K562 (cell line): ENCODE measurements around the gene ESRRG. TPM values are rescaled to one million over a fixed set of nuclear protein-coding genes. Genes with fewer than 3 reads are reported as not detected.

ENCODE experiments used
- ATAC-seq: fragments of 200-7000 bp; cut with Tn5 transposase; 3 replicates; pipeline ENCODE4 v1.9.1; 2020; ENCODE audit warnings: moderate library complexity
- BruUV-seq: library from RNA; stranded (reverse); fragments of 400-500 nt; replicated peaks from 2 replicates; lab custom pipeline; 2021; lab: Mats Ljungman, UMichigan
- CTCF ChIA-PET: fragments of 300-600 bp; formaldehyde crosslinking; extraction: SDS; loops from one replicate; lab custom pipeline; 2021; ENCODE audit warnings: low intra/inter-chr PET ratio; lab: Yijun Ruan, JAX
- POLR2A ChIA-PET: fragments of 300-600, 350-650 bp; sonication (Branson Sonifier 250); formaldehyde crosslinking; extraction: SDS; loops from one replicate; lab custom pipeline; 2021; ENCODE audit warnings: antibody characterized with exemption, inconsistent platforms; lab: Yijun Ruan, JAX
- DNase-seq, 4 experiments: peaks; one replicate each; pipeline versions ENCODE4 v3.0.0 to v3.0.0-alpha.2; 2011 to 2018; ENCODE audit warnings: low spot score in 3 of 4, mixed read lengths in 3 of 4; ENCODE audit errors: extremely low read depth in 1 of 4
- FAIRE-seq: peaks from 2 replicates; lab custom pipeline; 2011; peaks lifted over from hg19 to GRCh38; lab: Jason Lieb, UNC
- H2AFZ ChIP-seq: 2 replicates; pipeline ENCODE4 v1.6.0; 2011; ENCODE audit warnings: low read depth, low read length, control low read depth, inconsistent platforms
- H3K27ac ChIP-seq: fragments of 200-600 bp; 3 replicates; pipeline ENCODE4 v1.8.0; 2011; ENCODE audit warnings: low read depth, mild to moderate bottlenecking, control low read depth, inconsistent platforms, low read length, moderate library complexity, mixed read lengths; ENCODE audit errors: extremely low read depth
- H3K27me3 ChIP-seq, 2 experiments: fragments of 300-600 bp in 1 of 2; 2 replicates in 1 of 2; 3 replicates in 1 of 2; pipeline versions ENCODE4 v1.6.0 to v1.8.0; 2011; ENCODE audit warnings: inconsistent platforms in 2 of 2, low read length in 2 of 2, mild to moderate bottlenecking in 1 of 2, mixed read lengths in 1 of 2, moderate library complexity in 1 of 2; ENCODE audit not compliant: control insufficient read depth in 2 of 2, insufficient read depth in 2 of 2
- H3K36me3 ChIP-seq: fragments of 300-600 bp; 3 replicates; pipeline ENCODE4 v1.8.0; 2011; ENCODE audit warnings: mild to moderate bottlenecking, low read length, inconsistent platforms; ENCODE audit not compliant: control insufficient read depth, insufficient read depth
- H3K4me1 ChIP-seq, 2 experiments: fragments of 200-600 bp in 1 of 2; replicated peaks in 1 of 2; 2 replicates in 1 of 2; 3 replicates in 1 of 2; pipeline versions ENCODE4 v1.5.1 to v1.8.0; 2011; ENCODE audit warnings: inconsistent platforms in 2 of 2, low read length in 2 of 2, mild to moderate bottlenecking in 1 of 2, mixed read lengths in 1 of 2, moderate library complexity in 1 of 2; ENCODE audit not compliant: control insufficient read depth in 2 of 2, insufficient read depth in 2 of 2
- H3K4me2 ChIP-seq: 2 replicates; pipeline ENCODE4 v1.6.1; 2011; ENCODE audit warnings: low read length, control low read depth, inconsistent platforms, mixed read lengths; ENCODE audit not compliant: insufficient read depth
- H3K4me3 ChIP-seq: fragments of 200-600 bp; sonication (generic), shearing (Covaris generic); 2 replicates; pipeline ENCODE4 v1.5.1; 2016; ENCODE audit warnings: control low read depth, inconsistent platforms
- H3K79me2 ChIP-seq: fragments of 200-600 bp; 3 replicates; pipeline ENCODE4 v1.8.0; 2011; ENCODE audit warnings: low read length, inconsistent platforms; ENCODE audit not compliant: control insufficient read depth, insufficient read depth
- H3K9ac ChIP-seq, 2 experiments: 2 replicates each; pipeline versions ENCODE4 v1.6.0 to v1.6.1; 2011; ENCODE audit warnings: low read depth in 2 of 2, low read length in 2 of 2, control low read depth in 1 of 2, inconsistent platforms in 1 of 2, mild to moderate bottlenecking in 1 of 2, mixed read lengths in 1 of 2; ENCODE audit not compliant: insufficient read depth in 1 of 2
- H3K9me1 ChIP-seq: one replicate; pipeline ENCODE4 v1.6.0; 2011; ENCODE audit warnings: inconsistent platforms, mild to moderate bottlenecking, low read length, moderate library complexity; ENCODE audit not compliant: control insufficient read depth, insufficient read depth
- H3K9me3 ChIP-seq: replicated peaks from 2 replicates; pipeline ENCODE4 v1.5.1; 2011; ENCODE audit warnings: low read depth, low read length, inconsistent platforms; ENCODE audit not compliant: control insufficient read depth, insufficient read depth
- H4K20me1 ChIP-seq: replicated peaks from 2 replicates; pipeline ENCODE4 v1.6.1; 2011; ENCODE audit warnings: low read length, inconsistent platforms, mixed read lengths; ENCODE audit not compliant: control insufficient read depth, insufficient read depth
- ESRRA ChIP-seq: fragments of 450-650 bp; IDR thresholded peaks from 2 replicates; pipeline ENCODE4 v1.6.1; 2014; ENCODE audit warnings: low read depth, mild to moderate bottlenecking, moderate library complexity, borderline replicate concordance
- FIP1L1 ChIP-seq: fragments of 200-400 bp; formaldehyde crosslinking; IDR thresholded peaks from 2 replicates; pipeline ENCODE4 v1.6.1; 2018; ENCODE audit warnings: mild to moderate bottlenecking, low read depth, low read length; ENCODE audit not compliant: poor library complexity, severe bottlenecking
- MYBL2 ChIP-seq, 2 experiments: fragments of 450-650 bp in 1 of 2; sonication (generic) in 1 of 2; formaldehyde crosslinking in 1 of 2; IDR thresholded peaks; 2 replicates each; pipeline versions ENCODE4 v1.6.1 to v1.8.1; 2017 to 2022; ENCODE audit warnings: borderline replicate concordance in 1 of 2, inconsistent platforms in 1 of 2, low read depth in 1 of 2, mild to moderate bottlenecking in 1 of 2, missing genetic modification reagents in 1 of 2, moderate library complexity in 1 of 2
- NCOR1 ChIP-seq: fragments of 450-650 bp; IDR thresholded peaks from 2 replicates; pipeline ENCODE4 v1.6.1; 2016; ENCODE audit warnings: mild to moderate bottlenecking, moderate library complexity
- RBM22 ChIP-seq: fragments of 200-400 bp; formaldehyde crosslinking; IDR thresholded peaks from 2 replicates; pipeline ENCODE4 v1.6.1; 2018; ENCODE audit warnings: low read length, low read depth; ENCODE audit not compliant: poor library complexity, severe bottlenecking
- SMARCA4 ChIP-seq: fragments of 450-650 bp; IDR thresholded peaks from 2 replicates; pipeline ENCODE4 v1.6.1; 2016
- TEAD4 ChIP-seq, 2 experiments: sonication (generic) in 1 of 2; formaldehyde crosslinking in 1 of 2; IDR thresholded peaks; 2 replicates each; pipeline versions ENCODE4 v1.6.1 to v1.8.0; 2012 to 2022; ENCODE audit warnings: borderline replicate concordance in 1 of 2, inconsistent platforms in 1 of 2, low read length in 1 of 2, mild to moderate bottlenecking in 1 of 2, missing genetic modification reagents in 1 of 2
- ZC3H4 ChIP-seq: sonication (generic); formaldehyde crosslinking; IDR thresholded peaks from 2 replicates; pipeline ENCODE4 v1.9.0; 2021; ENCODE audit warnings: missing genetic modification reagents, borderline replicate concordance
- ZNF133 ChIP-seq: fragments of 250-450 bp; sonication (Bioruptor Pico); IDR thresholded peaks from 2 replicates; pipeline ENCODE4 v1.4.0; 2020; ENCODE audit warnings: mild to moderate bottlenecking
- ZNF134 ChIP-seq: fragments of 250-450 bp; sonication (Bioruptor Pico); conservative IDR thresholded peaks from 2 replicates; pipeline ENCODE4 v1.4.0; 2020
- WGBS: fragments of 100-300 bp; shearing (Covaris generic); methylation state at CpG from one replicate; pipeline ENCODE4 v1.1.6; 2016; ENCODE audit warnings: low coverage, mixed read lengths; ENCODE audit not compliant: insufficient coverage; ENCODE audit errors: missing lambda C conversion rate; 5-methylcytosine and 5-hydroxymethylcytosine counted together
- in situ Hi-C: fragments of 300-500 bp; cut with MboI; formaldehyde crosslinking; loops from 4 replicates; pipeline ENCODE4 v1.15.0; 2018; ENCODE audit warnings: inconsistent platforms, mixed read lengths
- intact Hi-C: fragments of 100-400 bp; cut with micrococcal nuclease; formaldehyde crosslinking; loops from 2 replicates; pipeline ENCODE4 v1.14.2; 2022
- polyA plus RNA-seq, 8 experiments: library from polyadenylated mRNA; depleted of rRNA in 4 of 8; stranded (reverse) in 5 of 8; unstranded in 3 of 8; fragments of >200 nt; fragmentation: Nextera tagmentation in 2 of 8; fragmentation: Illumina TruSeq in 1 of 8; extraction: Ambion mirVana in 2 of 8; extraction: Trizol in 1 of 8; gene quantifications; 2 replicates each; pipeline versions ENCODE4 v1.2.1 to v1.2.3, GENCODE V29; 2011 to 2014; ENCODE audit warnings: inconsistent platforms in 1 of 8, missing spikeins in 1 of 8
- total RNA-seq, 7 experiments: library from RNA; depleted of rRNA in 6 of 7; stranded (reverse); fragments of >200 nt in 6 of 7; fragmentation: Illumina TruSeq in 2 of 7; extraction: Trizol in 2 of 7; gene quantifications; 2 replicates each; pipeline versions ENCODE4 v1.2.1 to v1.2.3, GENCODE V29; 2011 to 2021; ENCODE audit warnings: low replicate concordance in 1 of 7
- TF ChIP-seq, protein P1 (sequence below): fragments of 250-450 bp; sonication (Bioruptor Pico); IDR thresholded peaks from 2 replicates; pipeline ENCODE4 v1.4.0; 2020; ENCODE audit warnings: mild to moderate bottlenecking, moderate library complexity
- TF ChIP-seq, protein P2 (sequence below), 3 experiments: fragments of 200-800 bp in 1 of 3; fragments of 250-450 bp in 1 of 3; fragments of 450-650 bp in 1 of 3; sonication (Bioruptor Pico) in 1 of 3; sonication (Bioruptor generic) in 1 of 3; formaldehyde crosslinking in 1 of 3; IDR thresholded peaks; 2 replicates each; pipeline versions ENCODE4 v1.6.1 to v1.8.0; 2016 to 2022; ENCODE audit warnings: mild to moderate bottlenecking in 2 of 3, missing genetic modification characterization in 2 of 3, missing compliant biosample characterization in 1 of 3, moderate library complexity in 1 of 3
- TF ChIP-seq, protein P3 (sequence below): fragments of 250-450 bp; sonication (Bioruptor Pico); IDR thresholded peaks from 2 replicates; pipeline ENCODE4 v1.5.0; 2021; ENCODE audit warnings: mild to moderate bottlenecking, borderline replicate concordance

ESRRG gene
- total and polyA plus RNA-seq, 9 of the 15 experiments (the other 6 are each of a cell fraction or from before 2014, with no cell fraction given): not detected

DNA sequence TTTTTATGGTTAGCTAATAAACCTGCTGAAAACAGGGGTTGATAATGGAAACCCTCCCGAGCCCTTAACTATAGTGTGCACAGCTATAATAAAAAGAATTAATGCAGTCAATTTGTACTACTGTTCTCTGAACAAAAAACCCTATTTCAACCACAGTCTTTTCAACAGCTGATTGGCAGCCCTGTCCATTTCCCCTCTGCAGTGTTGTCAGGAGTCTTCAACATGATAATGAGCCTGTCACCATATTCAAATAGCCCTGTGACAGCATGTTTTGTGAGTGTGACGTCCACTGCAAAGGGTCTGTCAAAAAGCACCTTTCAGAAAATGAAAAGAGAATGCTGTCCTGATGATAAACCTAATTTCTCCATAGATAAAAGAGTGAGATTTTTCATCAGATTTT lies 92.7 kb downstream of the ESRRG start:
- Histone ChIP-seq H3K4me2 (no peak overlapping the region), H3K9me3 (no peaks in the 10 kb centered on the region), H2AFZ (no peak overlapping the region), H3K27me3 (no peaks in the 10 kb centered on the region), H3K4me3 (no peak overlapping the region), H3K9ac (no peak overlapping the region), H3K4me1 (no peaks in the 10 kb centered on the region), H3K9me1 (no peaks in the 10 kb centered on the region), H3K79me2 (no peaks in the 10 kb centered on the region), H3K27ac (no peak overlapping the region), H4K20me1 (no peaks in the 10 kb centered on the region), H3K36me3 (no peaks in the 10 kb centered on the region)
- BruUV-seq: no TSS peak
- ChIA-PET POLR2A (no interaction called here), CTCF (no interaction called here)
- FAIRE-seq (no peak), ATAC-seq (no peak), DNase-seq (no peak)
- WGBS: 0% methylated on average over 2 of the region's 2 CpGs
- intact Hi-C loops: no loop called here
- in situ Hi-C loops: no loop called here
- no peak for TF ChIP-seq ZNF133 (CRISPR knock-in tag)
- TF ChIP-seq, protein P1, sequence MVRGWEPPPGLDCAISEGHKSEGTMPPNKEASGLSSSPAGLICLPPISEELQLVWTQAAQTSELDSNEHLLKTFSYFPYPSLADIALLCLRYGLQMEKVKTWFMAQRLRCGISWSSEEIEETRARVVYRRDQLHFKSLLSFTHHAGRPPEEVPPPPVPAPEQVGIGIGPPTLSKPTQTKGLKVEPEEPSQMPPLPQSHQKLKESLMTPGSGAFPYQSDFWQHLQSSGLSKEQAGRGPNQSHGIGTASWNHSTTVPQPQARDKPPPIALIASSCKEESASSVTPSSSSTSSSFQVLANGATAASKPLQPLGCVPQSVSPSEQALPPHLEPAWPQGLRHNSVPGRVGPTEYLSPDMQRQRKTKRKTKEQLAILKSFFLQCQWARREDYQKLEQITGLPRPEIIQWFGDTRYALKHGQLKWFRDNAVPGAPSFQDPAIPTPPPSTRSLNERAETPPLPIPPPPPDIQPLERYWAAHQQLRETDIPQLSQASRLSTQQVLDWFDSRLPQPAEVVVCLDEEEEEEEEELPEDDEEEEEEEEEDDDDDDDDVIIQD (CRISPR knock-in tag): no peak
- no peak for TF ChIP-seq ZNF134 (CRISPR knock-in tag)
- TF ChIP-seq FIP1L1: no peak
- TF ChIP-seq MYBL2 (IDR thresholded peaks at IDR 0.05; ENCODE audit: low read depth): no peak
- TF ChIP-seq MYBL2 (CRISPR knock-in tag; IDR thresholded peaks at IDR 0.05; ENCODE audit: borderline replicate concordance): no peak
- no peak for TF ChIP-seq TEAD4 (IDR thresholded peaks at IDR 0.05; ENCODE audit: low read length)
- TF ChIP-seq TEAD4 (CRISPR knock-in tag; IDR thresholded peaks at IDR 0.05; ENCODE audit: borderline replicate concordance): no peak
- TF ChIP-seq RBM22: no peak
- no peak for TF ChIP-seq ESRRA
- TF ChIP-seq, protein P2, sequence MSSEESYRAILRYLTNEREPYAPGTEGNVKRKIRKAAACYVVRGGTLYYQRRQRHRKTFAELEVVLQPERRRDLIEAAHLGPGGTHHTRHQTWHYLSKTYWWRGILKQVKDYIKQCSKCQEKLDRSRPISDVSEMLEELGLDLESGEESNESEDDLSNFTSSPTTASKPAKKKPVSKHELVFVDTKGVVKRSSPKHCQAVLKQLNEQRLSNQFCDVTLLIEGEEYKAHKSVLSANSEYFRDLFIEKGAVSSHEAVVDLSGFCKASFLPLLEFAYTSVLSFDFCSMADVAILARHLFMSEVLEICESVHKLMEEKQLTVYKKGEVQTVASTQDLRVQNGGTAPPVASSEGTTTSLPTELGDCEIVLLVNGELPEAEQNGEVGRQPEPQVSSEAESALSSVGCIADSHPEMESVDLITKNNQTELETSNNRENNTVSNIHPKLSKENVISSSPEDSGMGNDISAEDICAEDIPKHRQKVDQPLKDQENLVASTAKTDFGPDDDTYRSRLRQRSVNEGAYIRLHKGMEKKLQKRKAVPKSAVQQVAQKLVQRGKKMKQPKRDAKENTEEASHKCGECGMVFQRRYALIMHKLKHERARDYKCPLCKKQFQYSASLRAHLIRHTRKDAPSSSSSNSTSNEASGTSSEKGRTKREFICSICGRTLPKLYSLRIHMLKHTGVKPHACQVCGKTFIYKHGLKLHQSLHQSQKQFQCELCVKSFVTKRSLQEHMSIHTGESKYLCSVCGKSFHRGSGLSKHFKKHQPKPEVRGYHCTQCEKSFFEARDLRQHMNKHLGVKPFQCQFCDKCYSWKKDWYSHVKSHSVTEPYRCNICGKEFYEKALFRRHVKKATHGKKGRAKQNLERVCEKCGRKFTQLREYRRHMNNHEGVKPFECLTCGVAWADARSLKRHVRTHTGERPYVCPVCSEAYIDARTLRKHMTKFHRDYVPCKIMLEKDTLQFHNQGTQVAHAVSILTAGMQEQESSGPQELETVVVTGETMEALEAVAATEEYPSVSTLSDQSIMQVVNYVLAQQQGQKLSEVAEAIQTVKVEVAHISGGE (CRISPR knock-in tag; IDR thresholded peaks at IDR 0.05): no peak
- no peak for TF ChIP-seq SMARCA4
- no peak for TF ChIP-seq ZC3H4 (CRISPR knock-in tag)
- TF ChIP-seq NCOR1: no peak
- TF ChIP-seq, protein P3, sequence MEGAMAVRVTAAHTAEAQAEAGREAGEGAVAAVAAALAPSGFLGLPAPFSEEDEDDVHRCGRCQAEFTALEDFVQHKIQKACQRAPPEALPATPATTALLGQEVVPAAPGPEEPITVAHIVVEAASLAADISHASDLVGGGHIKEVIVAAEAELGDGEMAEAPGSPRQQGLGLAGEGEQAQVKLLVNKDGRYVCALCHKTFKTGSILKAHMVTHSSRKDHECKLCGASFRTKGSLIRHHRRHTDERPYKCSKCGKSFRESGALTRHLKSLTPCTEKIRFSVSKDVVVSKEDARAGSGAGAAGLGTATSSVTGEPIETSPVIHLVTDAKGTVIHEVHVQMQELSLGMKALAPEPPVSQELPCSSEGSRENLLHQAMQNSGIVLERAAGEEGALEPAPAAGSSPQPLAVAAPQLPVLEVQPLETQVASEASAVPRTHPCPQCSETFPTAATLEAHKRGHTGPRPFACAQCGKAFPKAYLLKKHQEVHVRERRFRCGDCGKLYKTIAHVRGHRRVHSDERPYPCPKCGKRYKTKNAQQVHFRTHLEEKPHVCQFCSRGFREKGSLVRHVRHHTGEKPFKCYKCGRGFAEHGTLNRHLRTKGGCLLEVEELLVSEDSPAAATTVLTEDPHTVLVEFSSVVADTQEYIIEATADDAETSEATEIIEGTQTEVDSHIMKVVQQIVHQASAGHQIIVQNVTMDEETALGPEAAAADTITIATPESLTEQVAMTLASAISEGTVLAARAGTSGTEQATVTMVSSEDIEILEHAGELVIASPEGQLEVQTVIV: no peak
